ENCODE data around the gene PABPN1L.

PABPN1L gene

GRCh38 chr16:88841521-88842307, 24.7 kb downstream of the PABPN1L start:
- H3K27ac ChIP-seq, result no peak overlapping the region
- TF ChIP-seq, protein P1, sequence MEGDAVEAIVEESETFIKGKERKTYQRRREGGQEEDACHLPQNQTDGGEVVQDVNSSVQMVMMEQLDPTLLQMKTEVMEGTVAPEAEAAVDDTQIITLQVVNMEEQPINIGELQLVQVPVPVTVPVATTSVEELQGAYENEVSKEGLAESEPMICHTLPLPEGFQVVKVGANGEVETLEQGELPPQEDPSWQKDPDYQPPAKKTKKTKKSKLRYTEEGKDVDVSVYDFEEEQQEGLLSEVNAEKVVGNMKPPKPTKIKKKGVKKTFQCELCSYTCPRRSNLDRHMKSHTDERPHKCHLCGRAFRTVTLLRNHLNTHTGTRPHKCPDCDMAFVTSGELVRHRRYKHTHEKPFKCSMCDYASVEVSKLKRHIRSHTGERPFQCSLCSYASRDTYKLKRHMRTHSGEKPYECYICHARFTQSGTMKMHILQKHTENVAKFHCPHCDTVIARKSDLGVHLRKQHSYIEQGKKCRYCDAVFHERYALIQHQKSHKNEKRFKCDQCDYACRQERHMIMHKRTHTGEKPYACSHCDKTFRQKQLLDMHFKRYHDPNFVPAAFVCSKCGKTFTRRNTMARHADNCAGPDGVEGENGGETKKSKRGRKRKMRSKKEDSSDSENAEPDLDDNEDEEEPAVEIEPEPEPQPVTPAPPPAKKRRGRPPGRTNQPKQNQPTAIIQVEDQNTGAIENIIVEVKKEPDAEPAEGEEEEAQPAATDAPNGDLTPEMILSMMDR (conservative IDR thresholded peaks at IDR 0.05), result no peak

GRCh38 chr16:88840600-88841215, 25.8 kb downstream of the PABPN1L start:
- no peak overlapping the region for H3K27ac ChIP-seq
- TF ChIP-seq, protein P1 (conservative IDR thresholded peaks at IDR 0.05), result no peak

- TF ChIP-seq, protein P1 (conservative IDR thresholded peaks at IDR 0.05), result no peak
- no peak overlapping the region for H3K27ac ChIP-seq
Observed at GRCh38 chr16:88839745-88840599, 26.5 kb downstream of the PABPN1L start.

DNA sequence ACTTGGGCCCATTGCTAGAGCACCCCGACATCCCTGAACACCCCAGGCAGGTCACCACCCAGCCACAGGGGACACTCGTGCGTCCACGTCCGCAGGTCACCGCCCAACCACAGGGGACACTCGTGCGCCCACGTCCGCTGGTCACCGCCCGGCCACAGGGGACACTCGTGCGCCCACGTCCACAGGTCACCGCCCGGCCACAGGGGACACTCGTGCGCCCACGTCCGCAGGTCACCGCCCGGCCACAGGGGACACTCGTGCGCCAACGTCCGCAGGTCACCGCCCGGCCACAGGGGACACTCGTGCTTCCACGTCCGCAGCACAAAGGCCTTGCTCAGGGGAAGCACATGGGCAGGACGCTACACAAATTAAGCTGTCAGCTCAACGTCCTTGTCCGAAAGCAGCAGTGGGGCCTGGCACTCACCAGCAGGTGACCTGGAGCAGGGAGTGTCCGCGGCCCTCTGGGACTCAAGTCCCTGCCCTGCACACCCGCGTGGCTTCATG, 27.4 kb downstream of the PABPN1L start:
- H3K27ac ChIP-seq, result no peak overlapping the region
- TF ChIP-seq, protein P1 (conservative IDR thresholded peaks at IDR 0.05), result no peak

DNA sequence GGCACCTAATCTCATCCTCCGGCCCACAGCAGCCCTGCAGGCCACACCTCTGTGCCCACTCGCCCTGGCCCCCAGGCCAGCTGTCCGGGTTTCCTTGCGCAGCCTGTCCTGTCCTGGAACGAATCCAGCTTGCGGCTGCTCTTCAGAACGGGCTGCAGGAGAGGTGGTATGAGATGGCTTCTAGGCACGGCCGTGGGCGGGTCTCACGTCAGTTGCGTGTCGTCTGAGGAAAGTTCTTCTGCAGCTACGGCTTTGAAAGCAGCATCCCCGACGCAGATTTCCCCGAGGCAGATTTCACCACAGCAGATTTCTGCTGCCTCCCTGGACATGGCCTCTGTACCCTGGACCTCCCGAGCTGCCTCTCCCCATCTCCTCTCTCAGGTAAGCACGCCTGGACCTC, 27.9 kb downstream of the PABPN1L start:
- TF ChIP-seq, protein P1 (conservative IDR thresholded peaks at IDR 0.05), result no peak
- H3K27ac ChIP-seq, result no peak overlapping the region

DNA sequence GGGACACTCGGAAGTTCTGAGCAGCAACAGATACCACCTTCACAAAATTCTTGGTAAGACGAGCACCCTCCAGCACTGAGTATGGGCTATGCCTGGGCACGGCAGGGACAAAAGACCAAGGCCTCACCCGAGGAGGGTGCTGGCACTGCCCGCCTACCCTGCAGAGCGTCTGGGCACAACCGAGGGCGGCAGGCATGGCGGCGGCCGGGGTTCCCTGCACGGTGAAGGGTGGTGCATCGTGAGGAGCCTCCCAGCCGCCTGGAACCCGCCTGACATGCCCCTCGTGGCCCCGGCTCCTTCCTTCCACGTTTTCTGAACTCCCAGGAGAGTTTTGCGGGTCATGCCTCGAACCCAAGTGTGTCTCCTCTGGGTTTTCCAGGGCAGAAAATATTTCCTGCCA, 28.7 kb downstream of the PABPN1L start:
- no peak overlapping the region for H3K27ac ChIP-seq
- TF ChIP-seq, protein P1 (conservative IDR thresholded peaks at IDR 0.05), result no peak

GRCh38 chr16:88836791-88837190, 29.7 kb downstream of the PABPN1L start:
- TF ChIP-seq, protein P1 (conservative IDR thresholded peaks at IDR 0.05), result no peak
- H3K27ac ChIP-seq, result no peak overlapping the region

All from VCaP (cell line).